Glutamatergic neuron (in vitro differentiated cells): ENCODE data around the gene EIF2AK2. TPM values are rescaled to one million over a fixed set of nuclear protein-coding genes. Genes with fewer than 3 reads are reported as not detected.

Experiments used
- DNase-seq: peaks from one replicate; pipeline ENCODE4 v3.0.0; 2022
- H3K27ac Mint-ChIP-seq: one replicate; pipeline ENCODE4 v1.8.0; 2020; ENCODE audit warnings: mild to moderate bottlenecking, mixed read lengths, inconsistent platforms; ENCODE audit not compliant: unreplicated experiment
- H3K27me3 Mint-ChIP-seq: one replicate; pipeline ENCODE4 v1.8.0; 2020; ENCODE audit warnings: mild to moderate bottlenecking, moderate library complexity, mixed read lengths, inconsistent platforms; ENCODE audit not compliant: unreplicated experiment
- H3K36me3 Mint-ChIP-seq: one replicate; pipeline ENCODE4 v1.8.0; 2020; ENCODE audit warnings: mild to moderate bottlenecking, mixed read lengths, inconsistent platforms; ENCODE audit not compliant: unreplicated experiment
- H3K4me1 Mint-ChIP-seq: one replicate; pipeline ENCODE4 v1.8.0; 2020; ENCODE audit warnings: mild to moderate bottlenecking, low read depth, mixed read lengths, inconsistent platforms; ENCODE audit not compliant: unreplicated experiment
- H3K4me3 Mint-ChIP-seq: one replicate; pipeline ENCODE4 v1.8.0; 2020; ENCODE audit warnings: mild to moderate bottlenecking, mixed read lengths, inconsistent platforms; ENCODE audit not compliant: unreplicated experiment
- H3K9me3 Mint-ChIP-seq: one replicate; pipeline ENCODE4 v1.8.0; 2020; ENCODE audit warnings: mild to moderate bottlenecking, moderate library complexity, mixed read lengths, inconsistent platforms; ENCODE audit not compliant: unreplicated experiment
- CTCF ChIP-seq: fragments of 200-600 bp; sonication (generic); IDR thresholded peaks from one replicate; pipeline ENCODE4 v1.5.0; 2021; ENCODE audit not compliant: partially characterized antibody, unreplicated experiment
- total RNA-seq: library from RNA; stranded (reverse); fragmentation: NEBNext Ultra II Directional; extraction: Animal tissue kit (Norgen Biotek cat#: 25700); gene quantifications from one replicate; pipeline ENCODE4 v1.2.1, GENCODE V29; 2021; ENCODE audit not compliant: unreplicated experiment

Gene EIF2AK2
- total RNA-seq, 1 donor from 2014 or later, result 8.7 TPM

GRCh38 chr2:37111958-37112357 lies 44.8 kb downstream of the EIF2AK2 start:
- TF ChIP-seq CTCF, result no peak
- DNase-seq, result no peak
- H3K36me3 Mint-ChIP-seq, result no peaks in the 10 kb centered on the region
- no peaks in the 10 kb centered on the region for H3K27me3 Mint-ChIP-seq
- H3K27ac Mint-ChIP-seq, result no peak overlapping the region
- no peaks in the 10 kb centered on the region for H3K9me3 Mint-ChIP-seq
- no peaks in the 10 kb centered on the region for H3K4me1 Mint-ChIP-seq
- H3K4me3 Mint-ChIP-seq, result no peak overlapping the region

GRCh38 chr2:37110306-37111212 lies 46.2 kb downstream of the EIF2AK2 start:
- Mint-ChIP-seq H3K36me3 (no peaks in the 10 kb centered on the region), H3K9me3 (peaks cover 2% of the 10 kb centered on the region), H3K4me1 (peaks cover 2% of the 10 kb centered on the region), H3K27me3 (no peaks in the 10 kb centered on the region), H3K27ac (no peak overlapping the region), H3K4me3 (no peak overlapping the region)
- TF ChIP-seq CTCF, result no peak
- no peak for DNase-seq

GRCh38 chr2:37109523-37109922 lies 47.3 kb downstream of the EIF2AK2 start:
- no peak for DNase-seq
- no peak for TF ChIP-seq CTCF
- no peaks in the 10 kb centered on the region for H3K36me3 Mint-ChIP-seq
- no peak overlapping the region for H3K27ac Mint-ChIP-seq
- no peak overlapping the region for H3K4me3 Mint-ChIP-seq
- H3K9me3 Mint-ChIP-seq, result peaks cover 2% of the 10 kb centered on the region
- no peaks in the 10 kb centered on the region for H3K27me3 Mint-ChIP-seq
- H3K4me1 Mint-ChIP-seq, result peaks cover 6% of the 10 kb centered on the region

GRCh38 chr2:37105150-37105549 lies 51.6 kb downstream of the EIF2AK2 start:
- Mint-ChIP-seq H3K36me3 (no peaks in the 10 kb centered on the region), H3K27ac (no peak overlapping the region), H3K4me1 (peaks cover 6% of the 10 kb centered on the region), H3K9me3 (peaks cover 2% of the 10 kb centered on the region), H3K4me3 (no peak overlapping the region), H3K27me3 (no peaks in the 10 kb centered on the region)
- no peak for TF ChIP-seq CTCF
- DNase-seq, result no peak

GRCh38 chr2:37104178-37104577 lies 52.6 kb downstream of the EIF2AK2 start:
- Mint-ChIP-seq H3K36me3 (no peaks in the 10 kb centered on the region), H3K4me1 (peaks cover 6% of the 10 kb centered on the region), H3K27ac (no peak overlapping the region), H3K4me3 (no peak overlapping the region), H3K27me3 (no peaks in the 10 kb centered on the region), H3K9me3 (peaks cover 2% of the 10 kb centered on the region)
- no peak for TF ChIP-seq CTCF
- DNase-seq, result no peak
